GM12872 (cell line): ENCODE measurements around the gene OR4A5.
"Not testable (repeated sequence)": the region's sequence is repeated elsewhere in the genome, so short reads cannot be mapped to it uniquely, and the experiment has no call there.

ENCODE experiments used
- CTCF ChIP-seq: IDR thresholded peaks from 3 replicates; pipeline ENCODE4 v1.5.1; 2011; ENCODE audit warnings: low read depth, mild to moderate bottlenecking, low read length, moderate library complexity; ENCODE audit not compliant: insufficient read depth

The OR4A5 gene

DNA sequence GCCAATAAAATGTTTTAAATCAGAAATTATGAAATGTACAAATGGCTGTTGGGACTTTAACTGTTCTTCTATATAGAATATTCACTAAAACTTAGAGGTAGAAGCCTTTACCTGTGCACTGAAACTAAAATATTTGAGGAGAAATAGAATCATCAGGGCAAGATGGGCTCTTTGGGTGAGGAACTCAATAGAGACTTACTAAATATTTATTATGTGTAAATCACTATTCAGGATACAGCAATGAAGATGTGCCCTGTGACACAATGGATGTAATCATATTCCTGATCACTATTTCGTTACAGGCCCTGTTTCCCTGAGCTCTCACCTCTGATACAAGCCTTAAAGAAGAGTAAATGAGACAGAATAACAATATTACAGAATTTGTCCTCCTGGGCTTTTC, at the start of gene OR4A5:
TSS of gene OR4A5 (plus strand) at position 301 of the 400 bp plus-strand sequence. CDS start at position 354, 53 bp downstream.
- TF ChIP-seq CTCF, result not testable (repeated sequence)
